GM18499 (cell line): ENCODE data around the gene MACROH2A2.
A peak's percentile ranks its signal among the peaks of the same experiment; 100 is the strongest.
"Not testable (repeated sequence)": the region's sequence is repeated elsewhere in the genome, so short reads cannot be mapped to it uniquely, and the experiment has no call there.

Experiments used
- ATAC-seq: cut with Tn5 transposase; IDR thresholded peaks from one replicate; pipeline ENCODE4 v1.9.1; 2021; ENCODE audit warnings: moderate number of reproducible peaks; ENCODE audit not compliant: insufficient read depth, unreplicated experiment

MACROH2A2 gene

DNA sequence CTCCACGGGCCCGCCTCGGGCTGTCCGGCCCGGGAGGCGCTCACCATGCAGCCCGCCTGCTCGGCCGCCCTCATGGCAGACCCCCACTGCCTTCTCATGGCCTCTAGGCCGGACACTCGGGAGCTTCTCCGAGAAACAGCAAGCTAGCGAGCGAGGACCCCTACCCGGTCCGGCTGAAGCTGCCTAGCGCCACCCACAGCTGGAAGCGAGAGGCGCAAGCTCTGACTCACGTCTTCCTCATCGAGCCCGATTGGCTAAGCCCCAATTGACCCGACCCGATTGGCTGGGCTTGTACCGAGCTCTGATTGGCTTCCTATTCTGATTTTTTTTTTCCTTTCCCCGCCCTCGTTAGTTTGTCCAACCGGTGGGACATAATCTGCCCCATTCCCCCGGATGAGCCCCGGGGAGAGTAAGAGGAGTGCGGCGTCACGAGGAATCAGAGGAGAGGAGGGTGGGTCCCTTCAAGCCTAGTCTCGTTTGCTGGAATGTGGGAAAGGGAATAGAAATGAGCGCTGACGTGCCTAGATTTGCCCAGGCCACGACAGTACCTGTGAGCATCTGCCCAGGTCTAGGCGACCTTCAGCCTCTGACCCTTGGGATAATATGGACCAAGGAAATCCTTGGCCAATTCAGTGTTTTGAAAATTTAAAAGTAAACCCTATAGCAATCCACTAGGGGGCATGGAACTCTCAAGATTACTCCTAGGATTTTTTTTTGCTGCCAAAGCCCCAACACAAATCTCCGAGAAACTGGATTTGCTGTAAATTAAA lies 94.0 kb downstream of the MACROH2A2 start, which contains the start of gene TYSND1:
Gene TYSND1 (minus strand): TSS at position 212 of the 770 bp plus-strand sequence. CDS start 114 bp downstream, at position 98.
- peak; percentile 79 for ATAC-seq

DNA sequence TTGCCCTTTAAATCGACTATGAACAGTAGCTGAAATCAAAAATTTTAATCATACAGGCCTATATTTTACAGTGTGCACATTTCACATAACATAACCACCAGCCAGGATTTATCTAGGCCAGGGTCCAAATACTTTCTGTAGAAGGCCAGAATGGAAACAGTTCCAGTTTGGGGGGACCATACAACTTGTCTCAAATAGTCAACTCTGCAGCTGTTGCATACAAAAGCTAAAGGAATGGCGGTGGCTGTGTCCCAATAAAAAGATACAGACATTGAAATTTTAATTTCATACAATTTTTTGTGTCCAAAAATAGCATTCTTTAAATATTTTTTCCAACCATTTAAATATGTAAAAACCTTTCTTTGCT lies 94.6 kb downstream of the MACROH2A2 start:
- no peak for ATAC-seq

DNA sequence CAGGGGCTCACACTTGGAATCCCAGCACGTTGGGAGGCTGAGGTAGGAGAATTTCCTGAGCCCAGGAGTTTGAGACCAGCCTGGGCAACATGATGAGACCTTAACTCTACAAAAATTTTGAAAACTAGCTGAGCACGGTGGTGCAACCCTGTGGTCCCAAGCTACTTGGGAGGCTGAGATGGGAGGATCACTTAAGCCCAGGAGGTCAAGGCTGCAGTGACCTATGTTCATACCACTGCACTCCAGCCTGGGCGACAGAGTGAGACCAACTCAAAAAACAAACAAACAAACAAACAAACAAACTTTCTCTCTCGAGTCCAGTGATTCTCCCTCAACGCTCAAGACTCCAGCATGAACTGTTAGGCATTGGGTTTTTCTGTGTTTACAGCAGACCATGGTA lies 95.9 kb downstream of the MACROH2A2 start:
- ATAC-seq: no peak

GRCh38 chr10:70155255-70155838 lies 102.7 kb downstream of the MACROH2A2 start:
- ATAC-seq: no peak

GRCh38 chr10:70158113-70158512 lies 105.5 kb downstream of the MACROH2A2 start:
- ATAC-seq: no peak

DNA sequence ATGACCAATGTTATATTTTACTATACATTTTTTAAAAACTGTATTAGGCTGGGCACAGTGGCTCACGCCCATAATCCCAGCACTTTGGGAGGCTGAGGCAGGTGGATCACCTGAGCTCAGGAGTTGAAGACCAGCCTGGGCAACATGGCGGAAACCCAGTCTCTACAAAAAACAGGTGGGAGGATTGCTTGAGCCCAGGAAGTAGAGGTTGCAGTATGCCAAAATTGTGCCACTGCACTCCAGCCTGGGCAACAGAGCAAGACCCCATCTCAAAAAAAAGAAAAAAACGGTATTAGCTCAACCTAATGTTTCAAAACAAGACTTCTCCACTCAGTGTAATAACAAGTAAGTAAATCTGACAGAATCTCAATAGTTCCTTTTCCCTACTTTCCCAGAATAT lies 106.7 kb downstream of the MACROH2A2 start:
- ATAC-seq: not testable (repeated sequence)

GRCh38 chr10:70160798-70161197 lies 108.2 kb downstream of the MACROH2A2 start:
- ATAC-seq: no peak
